ENCODE data around the gene KCNT1.

Gene KCNT1

DNA sequence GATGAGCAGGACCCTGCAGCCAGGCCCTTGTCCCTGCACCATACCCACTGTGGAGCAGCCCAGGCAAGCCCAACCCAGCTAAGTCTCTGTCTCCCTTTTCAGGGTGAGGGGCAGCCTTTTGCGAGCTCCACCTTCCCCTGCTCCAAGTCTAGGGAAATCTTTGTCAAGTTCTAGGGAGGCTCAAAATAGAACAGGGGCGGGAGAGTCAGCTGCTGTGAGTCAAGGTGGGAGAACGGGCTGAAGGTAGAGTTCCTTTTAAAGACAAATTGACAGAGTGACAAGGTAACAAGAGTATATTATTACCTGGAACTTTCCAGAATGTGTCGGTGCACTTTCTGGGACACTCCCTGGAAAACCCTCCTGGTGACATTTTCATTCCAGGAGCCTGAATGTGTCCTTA is 64.7 kb downstream of the KCNT1 start:
- ATAC-seq (no peak), DNase-seq (no peak)

DNA sequence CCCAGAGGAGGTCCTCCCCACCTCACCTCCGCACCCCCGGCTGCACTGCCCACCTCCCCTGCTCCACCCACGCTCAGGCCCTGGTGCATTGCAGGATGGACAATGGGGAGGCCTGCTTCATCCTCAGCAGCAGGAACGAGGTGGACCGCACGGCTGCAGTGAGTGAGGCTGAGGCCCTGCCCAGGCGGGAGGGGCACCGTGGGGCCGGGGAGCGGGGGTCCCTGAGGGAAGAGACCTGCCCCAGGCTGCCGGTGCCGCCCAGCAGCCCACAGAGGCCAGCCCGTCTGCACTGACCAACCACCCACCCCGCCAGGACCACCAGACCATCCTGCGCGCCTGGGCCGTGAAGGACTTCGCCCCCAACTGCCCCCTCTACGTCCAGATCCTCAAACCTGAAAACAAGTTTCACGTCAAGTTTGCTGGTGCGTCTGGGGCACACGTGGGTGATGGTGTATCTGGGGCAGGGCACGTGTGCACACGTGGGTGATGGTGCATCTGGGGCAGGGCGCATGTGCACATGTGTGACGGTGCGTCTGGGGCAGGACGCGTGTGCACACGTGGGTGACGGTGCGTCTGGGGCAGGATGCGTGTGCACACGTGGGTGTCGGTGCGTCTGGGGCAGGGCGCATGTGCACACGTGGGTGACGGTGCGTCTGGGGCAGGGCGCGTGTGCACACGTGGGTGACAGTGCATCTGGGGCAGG is 66.7 kb downstream of the KCNT1 start:
- DNase-seq = no peak
- no peak for ATAC-seq

GRCh38 chr9:135769489-135770202 is 67.7 kb downstream of the KCNT1 start:
- no peak for DNase-seq
- no peak for ATAC-seq

- DNase-seq (no peak), ATAC-seq (no peak)
These were observed 68.2 kb downstream of the KCNT1 start for GRCh38 chr9:135770203-135770535.

GRCh38 chr9:135770771-135771170 is 68.8 kb downstream of the KCNT1 start:
- ATAC-seq (no peak), DNase-seq (no peak)

- DNase-seq = no peak
These were observed 69.5 kb downstream of the KCNT1 start for GRCh38 chr9:135771401-135772051.

DNA sequence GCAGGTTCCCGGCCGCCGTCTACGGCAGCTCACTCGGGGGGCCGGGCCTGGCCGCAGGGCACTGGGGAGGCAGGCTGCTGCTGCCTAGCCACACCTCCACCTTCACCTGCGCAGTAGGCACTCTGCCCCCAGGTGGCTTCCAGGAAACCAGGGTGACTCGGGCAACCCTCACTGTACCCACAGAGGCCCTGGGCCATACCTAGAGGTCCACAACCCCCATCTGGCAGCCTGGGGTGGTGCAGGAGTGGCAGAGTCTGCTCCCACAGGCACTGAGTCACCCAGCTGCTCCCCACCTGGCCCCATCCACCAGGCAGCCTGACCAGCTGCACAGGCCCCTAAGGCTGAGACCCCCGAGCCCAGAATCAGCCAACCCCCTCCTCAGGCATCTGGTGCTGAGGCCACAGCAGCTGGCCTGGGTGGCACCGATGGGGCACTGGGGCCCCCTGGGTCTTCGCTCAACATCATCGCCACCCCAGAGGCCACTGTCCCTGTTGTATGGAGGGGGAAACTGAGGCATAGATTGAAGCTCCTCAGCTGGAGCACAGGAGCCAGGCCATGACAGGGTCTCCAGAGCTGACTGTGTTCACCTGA is 70.2 kb downstream of the KCNT1 start:
- peak; percentile 28 for ATAC-seq
- peak; percentile 8 for DNase-seq

More at GRCh38 chr9:135771401-135772051, 69.5 kb downstream of the KCNT1 start:
- no peak for ATAC-seq

GRCh38 chr9:135772702-135773493 is 70.9 kb downstream of the KCNT1 start:
- ATAC-seq (no peak), DNase-seq (no peak)

DNA sequence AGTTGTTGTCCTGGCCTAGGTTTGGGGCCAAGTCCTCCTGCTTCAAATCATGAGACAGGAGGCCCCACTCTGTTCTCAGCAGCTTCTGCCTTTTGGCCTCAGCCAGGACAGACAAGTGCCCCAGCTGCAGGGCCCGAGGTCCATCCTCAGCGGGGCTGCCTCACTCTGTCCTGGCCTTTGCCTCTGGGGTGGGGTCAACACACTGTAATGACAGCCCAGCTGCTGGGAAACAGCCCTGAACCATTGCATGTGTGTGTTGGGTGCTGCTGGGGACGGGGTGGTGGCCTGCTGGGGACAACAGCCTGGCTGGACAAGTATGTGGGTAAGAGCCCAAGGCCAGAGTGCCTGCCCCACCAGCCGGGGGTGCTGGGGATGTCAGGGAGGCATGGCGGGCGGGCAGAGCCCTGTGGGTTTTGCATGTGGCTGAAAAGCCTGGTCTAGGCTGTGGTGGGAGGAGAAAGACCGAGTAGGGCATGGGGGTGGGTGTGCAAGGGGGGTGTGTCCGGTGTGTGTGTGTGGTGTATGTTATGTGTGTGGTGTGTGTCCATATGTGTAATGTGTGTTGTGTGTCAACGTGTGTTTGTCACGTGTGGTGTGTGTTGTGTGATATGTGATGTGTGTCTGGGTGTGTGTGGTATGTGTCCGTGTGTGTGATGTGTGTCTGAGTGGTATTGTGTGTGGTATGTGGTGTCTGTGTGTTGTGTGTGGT is 71.7 kb downstream of the KCNT1 start:
- no peak for DNase-seq
- no peak for ATAC-seq

DNA sequence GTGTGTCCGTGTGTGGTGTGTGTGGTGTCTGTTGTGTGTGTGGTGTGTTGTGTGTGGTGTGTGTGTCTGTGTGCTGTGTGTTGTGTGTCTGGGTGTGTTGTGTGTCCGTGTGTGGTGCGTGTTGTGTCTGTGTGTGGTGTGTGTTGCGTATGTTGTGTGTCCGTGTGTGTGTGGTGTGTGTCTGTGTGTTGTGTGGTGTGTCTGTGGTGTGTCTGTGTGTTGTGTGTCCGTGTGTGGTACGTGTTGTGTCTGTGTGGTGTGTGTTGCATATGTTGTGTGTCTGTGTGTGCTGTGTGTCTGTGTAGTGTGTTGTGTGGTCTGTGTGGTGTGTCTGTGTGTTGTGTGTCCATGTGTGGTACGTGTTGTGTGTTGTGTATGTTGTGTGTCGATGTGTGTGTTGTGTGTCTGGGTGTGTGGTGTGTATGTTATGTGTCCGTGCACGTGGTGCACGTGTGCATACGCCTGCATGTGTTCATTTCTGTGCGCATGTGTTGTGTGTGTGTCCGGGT is 72.3 kb downstream of the KCNT1 start:
- ATAC-seq (no peak), DNase-seq (no peak)

GRCh38 chr9:135774794-135775525 is 73.0 kb downstream of the KCNT1 start:
- ATAC-seq (no peak), DNase-seq (no peak)

GRCh38 chr9:135775911-135776310 is 73.9 kb downstream of the KCNT1 start:
- DNase-seq = no peak
- no peak for ATAC-seq

DNA sequence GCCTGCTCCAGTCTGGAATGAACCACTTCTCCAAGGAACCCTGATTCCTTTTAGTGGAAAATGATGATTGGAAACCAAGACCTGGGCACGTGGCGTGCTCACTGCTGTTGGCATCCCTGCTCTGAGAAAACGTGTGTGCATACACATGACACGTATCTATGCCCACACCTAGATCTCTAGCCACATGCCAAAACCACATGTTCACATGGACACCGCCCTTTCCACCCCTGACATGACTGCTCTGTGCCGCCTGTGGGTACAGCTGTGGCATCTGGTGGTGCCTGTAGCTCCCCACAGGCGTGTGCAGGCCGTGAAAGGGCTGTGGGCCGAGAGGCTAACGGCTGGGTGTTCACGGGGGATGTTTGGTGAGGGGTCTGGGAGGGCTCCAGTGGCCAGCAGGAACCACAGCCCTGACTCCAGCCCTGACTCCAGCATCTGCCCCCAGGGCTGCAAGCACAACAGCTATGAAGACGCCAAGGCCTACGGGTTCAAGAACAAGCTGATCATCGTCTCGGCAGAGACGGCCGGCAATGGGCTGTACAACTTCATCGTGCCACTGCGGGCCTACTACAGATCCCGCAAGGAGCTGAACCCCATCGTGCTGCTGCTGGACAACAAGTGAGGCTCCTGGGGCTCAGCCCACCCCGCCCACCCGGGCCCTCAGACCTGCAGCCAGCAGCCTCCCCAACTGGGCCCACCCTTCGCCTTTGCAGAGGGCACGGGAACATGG is 75.1 kb downstream of the KCNT1 start:
- DNase-seq = no peak
- no peak for ATAC-seq

DNA sequence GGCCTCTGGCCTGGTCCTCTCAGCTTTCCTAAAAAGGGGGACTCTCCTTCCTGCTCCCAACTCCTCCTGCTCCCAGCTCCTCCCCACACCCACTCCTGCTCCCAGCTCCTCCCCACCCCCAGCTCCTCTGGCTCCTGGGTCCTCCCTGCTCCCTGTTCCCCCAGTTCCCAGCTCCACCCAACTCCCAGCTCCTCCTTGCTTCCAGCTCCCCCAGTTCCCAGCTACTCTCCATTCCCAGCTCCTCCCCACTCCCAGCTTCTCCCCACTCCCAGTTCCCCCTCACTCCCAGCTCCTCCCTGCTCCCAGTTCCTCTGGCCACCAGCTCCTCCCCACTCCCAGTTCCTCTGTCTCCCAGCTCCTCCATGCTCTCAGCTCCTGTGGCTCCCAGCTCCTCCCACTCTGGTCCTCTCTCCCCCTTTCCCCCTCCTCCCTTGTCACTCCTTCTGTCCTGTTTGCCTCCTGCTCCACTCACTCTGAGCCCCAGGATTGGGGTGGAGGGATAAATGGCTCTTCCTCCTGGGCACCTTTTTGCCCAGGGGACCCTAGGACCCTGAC is 75.7 kb downstream of the KCNT1 start:
- no peak for DNase-seq
- no peak for ATAC-seq

GRCh38 chr9:135778421-135778820 is 76.4 kb downstream of the KCNT1 start:
- DNase-seq (no peak), ATAC-seq (no peak)

DNA sequence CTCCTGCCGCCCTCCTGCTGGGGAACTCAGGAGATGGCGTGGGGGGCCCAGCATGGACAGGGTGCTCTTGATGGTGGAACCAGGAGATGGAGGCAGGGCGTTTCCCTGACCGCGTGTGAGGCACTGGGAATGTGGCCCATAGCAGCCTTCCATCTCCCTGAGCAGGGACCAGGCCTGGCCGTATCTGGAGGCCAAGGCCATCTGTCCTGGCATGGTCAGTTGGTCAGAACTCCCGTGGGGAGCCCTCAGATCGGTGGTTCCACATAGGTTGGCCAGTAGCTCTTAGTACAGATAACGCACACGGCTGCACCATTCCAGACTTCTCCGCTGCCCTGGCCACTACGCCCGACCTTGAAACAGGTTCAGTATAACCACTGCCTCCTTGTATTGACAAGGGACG is 77.6 kb downstream of the KCNT1 start:
- ATAC-seq = no peak
- no peak for DNase-seq

- no peak for DNase-seq
- no peak for ATAC-seq
These were observed 78.1 kb downstream of the KCNT1 start for GRCh38 chr9:135780086-135780485.

DNA sequence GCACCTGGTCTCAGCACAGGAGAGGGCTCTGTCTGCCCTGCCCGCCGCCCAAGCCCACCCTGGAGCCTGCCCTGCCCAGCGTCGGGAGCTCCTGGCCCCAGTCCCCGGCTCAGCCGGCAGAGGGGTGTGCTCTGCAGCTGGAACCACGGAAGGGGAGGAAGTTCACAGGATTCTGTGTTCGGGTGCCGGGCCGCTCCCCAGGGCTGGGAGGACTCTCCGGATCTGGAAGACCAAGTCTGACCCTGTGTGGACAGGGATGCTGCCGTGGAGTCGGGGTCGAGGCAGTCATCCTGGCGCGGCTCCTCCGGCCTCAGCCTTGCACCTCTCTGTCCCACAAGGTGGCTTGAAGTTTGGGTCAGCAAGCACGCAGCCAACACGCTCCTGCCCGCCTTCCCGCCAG is 78.6 kb downstream of the KCNT1 start:
- ATAC-seq (no peak), DNase-seq (no peak)

GRCh38 chr9:135782946-135783345 is 81.0 kb downstream of the KCNT1 start:
- ATAC-seq = no peak
- DNase-seq = no peak
